CD4-positive, alpha-beta T cell treated with Interleukin-6 at 100 ng/mL for 8 hours (primary cell): ENCODE results near the gene PKP1.

Source experiments
- DNase-seq: peaks from one replicate; pipeline ENCODE4 v3.0.0-alpha.2; 2020; ENCODE audit warnings: mixed read lengths, low spot score

Gene PKP1

GRCh38 chr1:201260236-201260590 is 23.1 kb upstream of the PKP1 start:
- DNase-seq: no peak

- DNase-seq: no peak
These were observed 22.5 kb upstream of the PKP1 start for GRCh38 chr1:201260648-201261311.

GRCh38 chr1:201261771-201262547 is 21.3 kb upstream of the PKP1 start:
- no peak for DNase-seq

DNA sequence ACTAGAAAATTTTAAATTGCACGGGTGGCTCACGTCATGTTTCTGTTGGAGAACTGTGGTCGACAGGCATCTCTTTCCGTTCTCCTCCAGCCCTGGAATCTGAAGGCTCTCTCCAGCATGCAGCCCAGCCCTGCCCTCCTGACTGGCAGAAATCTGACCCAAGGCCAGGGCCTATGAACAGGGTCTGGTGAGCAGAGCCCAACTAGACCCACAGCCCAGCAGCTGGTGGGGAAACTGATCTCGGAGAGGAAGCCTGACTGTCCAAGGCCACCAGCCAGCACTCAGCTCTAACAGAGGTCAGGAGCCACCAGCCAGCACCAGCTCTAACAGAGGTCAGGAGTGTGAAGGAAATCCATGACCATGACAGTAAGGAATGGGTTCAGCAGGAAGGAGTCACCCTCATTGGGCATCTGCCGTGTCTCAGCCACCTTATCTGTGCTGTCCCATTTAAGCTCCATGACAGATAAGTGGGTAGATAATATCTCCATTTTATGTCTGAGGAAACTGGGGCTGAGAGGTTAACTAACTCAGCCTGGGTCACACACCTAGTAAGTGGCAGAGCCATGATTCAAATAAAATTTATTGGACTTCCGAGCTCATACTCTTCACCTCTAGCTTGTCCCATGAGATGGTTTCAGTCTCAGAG is 20.2 kb upstream of the PKP1 start:
- no peak for DNase-seq

DNA sequence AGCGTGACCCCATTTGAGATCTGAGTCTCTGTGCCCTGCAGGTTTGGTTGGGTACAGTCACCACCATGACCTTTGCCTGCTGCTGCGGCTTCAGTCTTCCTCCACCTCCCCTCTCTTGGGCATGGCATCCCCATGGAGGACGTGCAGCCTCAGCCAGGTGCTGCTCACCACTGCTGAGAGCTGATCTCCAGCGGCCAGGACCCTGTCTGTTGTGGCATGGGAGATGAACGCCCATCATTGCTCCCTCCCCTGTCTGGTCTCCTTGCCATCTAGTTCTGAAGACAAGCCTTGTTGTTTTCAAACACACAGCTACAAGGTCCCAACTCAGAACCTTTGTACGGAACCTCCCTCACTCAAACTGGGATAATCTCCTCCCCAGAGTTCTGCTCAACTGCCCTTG is 19.2 kb upstream of the PKP1 start:
- no peak for DNase-seq

GRCh38 chr1:201264554-201264953 is 18.8 kb upstream of the PKP1 start:
- no peak for DNase-seq

- no peak for DNase-seq
These were observed 17.6 kb upstream of the PKP1 start for GRCh38 chr1:201265756-201266155.

GRCh38 chr1:201266276-201266675 is 17.0 kb upstream of the PKP1 start:
- DNase-seq: no peak

DNA sequence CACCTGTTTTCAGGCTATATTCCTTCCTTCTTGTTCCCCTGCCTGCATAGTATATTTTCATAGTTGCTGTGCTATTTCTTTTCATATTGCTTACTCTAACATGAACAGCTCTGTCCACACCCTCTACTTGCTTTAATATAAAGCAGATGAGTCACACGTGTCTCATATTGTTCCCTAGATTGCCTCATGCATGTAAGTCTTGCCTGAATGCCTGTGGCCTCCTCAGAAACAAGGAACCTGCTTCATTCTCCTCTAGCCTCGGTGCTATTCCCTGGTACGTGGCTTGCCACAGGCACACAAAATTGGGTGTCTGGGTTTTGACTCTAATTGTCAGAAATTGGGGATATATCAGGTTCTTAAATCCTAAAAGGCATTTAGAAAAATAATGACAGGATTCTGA is 16.5 kb upstream of the PKP1 start:
- no peak for DNase-seq

- DNase-seq: no peak
These were observed 15.7 kb upstream of the PKP1 start for GRCh38 chr1:201267481-201268229.

GRCh38 chr1:201268604-201269151 is 14.6 kb upstream of the PKP1 start:
- no peak for DNase-seq

DNA sequence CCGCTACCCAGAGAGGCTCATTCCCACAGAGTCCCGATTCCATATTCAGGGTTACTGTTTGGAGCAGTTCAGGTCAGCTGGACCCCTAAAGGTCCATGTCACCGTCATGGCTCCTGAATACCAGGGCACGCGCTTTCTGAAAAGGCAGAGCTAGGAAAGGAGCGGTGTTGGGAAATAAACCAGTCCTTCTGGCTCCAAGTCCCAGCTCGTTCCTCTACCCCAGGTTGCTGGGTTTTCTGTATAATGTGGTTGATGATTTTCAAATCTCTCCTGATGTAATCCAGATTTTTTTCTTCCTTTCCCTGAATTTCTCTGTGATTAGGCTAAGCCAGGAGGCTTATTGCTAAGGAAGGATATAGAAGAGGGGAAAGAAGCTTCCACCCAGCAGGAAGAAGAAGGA is 14.0 kb upstream of the PKP1 start:
- no peak for DNase-seq

DNA sequence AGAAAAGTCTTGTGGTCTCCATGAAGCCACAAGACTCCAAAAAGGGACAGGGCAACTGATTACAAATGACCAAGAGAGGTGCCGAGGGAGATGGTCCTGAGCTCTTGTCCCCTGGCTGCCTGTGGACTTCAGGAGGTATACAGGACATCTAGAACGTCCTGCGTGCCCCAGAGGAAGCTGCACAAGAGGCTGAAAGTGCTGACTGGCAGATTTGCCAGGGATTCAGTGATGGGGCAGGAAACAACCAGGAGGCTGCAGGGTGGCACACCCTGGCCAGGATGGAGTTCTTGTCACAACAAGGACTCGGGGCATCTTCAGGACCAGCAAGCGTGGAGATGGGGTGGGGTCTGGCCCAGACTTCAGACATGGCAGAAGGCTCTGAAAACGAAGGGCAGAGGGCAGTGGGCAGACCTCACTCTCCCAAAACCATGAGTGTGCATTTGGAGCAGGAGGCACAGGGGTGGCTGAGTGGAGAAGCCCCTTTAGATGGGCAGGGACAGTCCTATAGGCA is 13.4 kb upstream of the PKP1 start:
- no peak for DNase-seq

DNA sequence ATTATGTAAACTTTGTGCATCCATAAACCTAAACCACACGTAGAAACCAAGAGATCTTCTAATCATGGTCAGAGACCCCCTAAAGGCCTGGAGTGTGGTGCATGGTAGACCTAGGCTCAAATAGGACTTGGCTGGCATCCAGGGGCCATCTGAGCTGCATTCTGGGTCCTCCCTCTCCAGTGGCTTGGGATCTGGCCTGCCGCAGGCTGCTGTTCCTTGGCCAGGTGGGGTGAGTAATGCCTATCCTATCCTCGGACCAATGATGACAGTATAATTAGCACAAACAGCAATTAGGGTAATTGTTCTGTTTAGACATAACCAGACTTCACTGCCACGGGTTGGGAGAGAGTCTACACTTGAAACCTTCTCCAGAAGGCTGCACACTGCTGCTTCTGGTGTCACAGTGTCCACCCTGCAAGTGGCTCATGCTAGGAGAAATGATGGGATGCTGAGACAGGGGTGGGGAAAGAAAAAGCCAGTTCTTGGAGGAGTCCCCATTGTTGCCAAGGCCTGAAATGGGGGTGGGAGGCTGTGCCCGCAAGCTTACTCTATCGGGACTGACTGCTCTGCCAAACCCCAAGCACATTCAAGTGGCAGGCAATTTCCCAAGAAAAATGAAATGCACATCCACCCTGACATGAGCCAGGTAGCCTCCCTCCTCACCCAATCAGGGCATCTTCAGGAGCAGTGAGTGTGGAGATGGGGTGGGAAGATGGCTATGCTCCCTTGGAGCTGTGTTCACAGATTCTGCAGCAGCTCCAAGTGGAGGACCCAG is 12.5 kb upstream of the PKP1 start:
- DNase-seq: no peak

DNA sequence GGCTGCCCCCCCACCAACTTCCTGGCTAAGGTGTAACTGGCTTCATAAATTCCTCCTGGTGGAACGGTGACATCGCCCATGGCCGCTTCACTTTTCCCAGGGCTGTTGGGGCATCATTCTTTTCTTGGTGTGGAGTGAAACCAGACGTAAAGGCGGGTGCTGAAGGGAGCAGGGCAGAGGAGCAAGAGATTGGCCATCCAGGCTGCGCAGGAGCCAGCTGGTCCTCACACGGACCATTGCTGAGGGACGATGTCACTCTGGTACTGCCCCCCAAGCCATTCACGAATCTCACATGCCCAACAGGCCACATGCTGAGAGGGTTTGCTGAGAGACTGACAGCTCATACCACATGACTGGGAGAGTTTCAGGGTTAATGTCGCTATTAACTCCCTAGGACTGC is 10.5 kb upstream of the PKP1 start:
- DNase-seq: no peak

- no peak for DNase-seq
These were observed 8.6 kb upstream of the PKP1 start for GRCh38 chr1:201274616-201275252.

DNA sequence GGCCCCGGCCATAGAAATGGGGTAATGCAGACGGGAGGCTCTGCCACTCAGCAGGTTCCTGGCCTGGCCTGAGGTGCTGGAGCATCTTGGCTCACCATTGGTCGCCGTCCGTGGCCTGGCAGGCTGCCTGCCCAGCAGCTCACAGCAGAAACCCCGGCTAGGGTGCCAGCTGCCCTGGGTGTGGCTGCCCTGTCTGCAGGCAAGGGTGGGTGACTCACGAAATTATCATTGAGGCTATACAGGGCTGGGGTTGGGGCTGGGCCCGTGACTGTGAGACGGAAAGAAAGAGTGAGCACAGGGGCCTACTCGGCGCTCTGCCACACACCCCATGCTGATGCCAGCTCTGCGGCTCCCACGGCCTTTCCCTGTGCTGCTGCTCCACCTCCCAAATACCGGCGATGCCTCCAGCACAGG is 8.0 kb upstream of the PKP1 start:
- no peak for DNase-seq

GRCh38 chr1:201276891-201277290 is 6.4 kb upstream of the PKP1 start:
- DNase-seq: no peak

GRCh38 chr1:201277441-201277840 is 5.9 kb upstream of the PKP1 start:
- DNase-seq: no peak

- no peak for DNase-seq
These were observed 4.0 kb upstream of the PKP1 start for GRCh38 chr1:201279313-201279712.

DNA sequence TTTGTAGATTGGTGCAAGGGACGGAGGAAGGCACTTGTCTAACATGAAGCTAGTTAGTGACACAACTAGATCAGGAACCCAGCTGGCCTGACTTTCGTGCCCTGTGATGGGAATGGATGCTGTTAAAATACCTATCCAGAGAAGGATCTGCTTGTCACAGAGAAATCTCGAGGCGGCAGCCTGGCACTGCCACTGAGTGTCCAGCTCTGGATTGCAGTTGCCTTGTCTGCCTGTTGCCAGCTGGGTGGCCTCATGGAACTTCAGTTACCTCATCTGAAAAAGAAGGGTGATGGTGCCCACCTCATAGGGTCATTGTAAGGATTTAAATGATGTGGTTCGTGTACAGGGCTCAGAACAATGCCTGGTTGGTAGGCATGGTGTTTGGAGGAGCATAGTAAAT is 2.4 kb upstream of the PKP1 start:
- no peak for DNase-seq
